GM21367 (cell line): Measurements from ENCODE around the gene BACH2.
"Not testable (repeated sequence)": the region's sequence is repeated elsewhere in the genome, so short reads cannot be mapped to it uniquely, and the experiment has no call there.

ENCODE experiments used
- ATAC-seq: cut with Tn5 transposase; IDR thresholded peaks from one replicate; pipeline ENCODE4 v1.9.1; 2021; ENCODE audit not compliant: unreplicated experiment

BACH2 gene

GRCh38 chr6:89925826-89926225 lies 370.8 kb downstream of the BACH2 start:
- no peak for ATAC-seq

- ATAC-seq = no peak
Measured at GRCh38 chr6:89924231-89924630, 372.4 kb downstream of the BACH2 start.

GRCh38 chr6:89921691-89922090 lies 375.0 kb downstream of the BACH2 start:
- ATAC-seq = no peak

GRCh38 chr6:89921197-89921596 lies 375.4 kb downstream of the BACH2 start:
- no peak for ATAC-seq

- no peak for ATAC-seq
Measured at GRCh38 chr6:89917801-89918366, 378.8 kb downstream of the BACH2 start.

GRCh38 chr6:89917216-89917615 lies 379.4 kb downstream of the BACH2 start:
- no peak for ATAC-seq

GRCh38 chr6:89916136-89916920 lies 380.3 kb downstream of the BACH2 start:
- no peak for ATAC-seq

- ATAC-seq = no peak
Measured at GRCh38 chr6:89910902-89911240, 385.8 kb downstream of the BACH2 start.

GRCh38 chr6:89910001-89910901 lies 386.4 kb downstream of the BACH2 start:
- not testable (repeated sequence) for ATAC-seq

- ATAC-seq = no peak
Measured at GRCh38 chr6:89895276-89895874, 401.3 kb downstream of the BACH2 start.

GRCh38 chr6:89894169-89894568 lies 402.5 kb downstream of the BACH2 start, which contains the start of gene GJA10:
GJA10 (plus strand) TSS chr6:89894469; CDS start chr6:89894469, 0 bp downstream.
- ATAC-seq = no peak

- not testable (repeated sequence) for ATAC-seq
Measured at GRCh38 chr6:89892577-89892976, 404.1 kb downstream of the BACH2 start.

GRCh38 chr6:89890845-89891528 lies 405.7 kb downstream of the BACH2 start:
- not testable (repeated sequence) for ATAC-seq

- no peak for ATAC-seq
Measured at GRCh38 chr6:89888871-89889270, 407.8 kb downstream of the BACH2 start.

GRCh38 chr6:89888138-89888514 lies 408.5 kb downstream of the BACH2 start:
- ATAC-seq = no peak

- no peak for ATAC-seq
Measured at GRCh38 chr6:89887452-89888137, 409.0 kb downstream of the BACH2 start.

GRCh38 chr6:89886378-89887120 lies 410.1 kb downstream of the BACH2 start:
- no peak for ATAC-seq
